Caki2 (cell line): ENCODE measurements around the gene SPACDR. TPM values are rescaled to one million over a fixed set of nuclear protein-coding genes. Genes with fewer than 3 reads are reported as not detected.
"Not testable (repeated sequence)": the region's sequence is repeated elsewhere in the genome, so short reads cannot be mapped to it uniquely, and the experiment has no call there.

Experiments used
- DNase-seq: peaks from one replicate; pipeline ENCODE4 v3.0.0-alpha.2; 2015; ENCODE audit warnings: low read depth
- in situ Hi-C: cut with HindIII; loops from 2 replicates; pipeline ENCODE4 v1.10.0; 2016; ENCODE audit warnings: low sequenced_read_pairs, low pct_unique_long_range_greater_than_20kb, mixed read lengths
- total RNA-seq: library from RNA; depleted of rRNA; stranded (reverse); fragments of >200 nt; shearing (Covaris generic); gene quantifications from 2 replicates; pipeline ENCODE4 v1.2.3, GENCODE V29; 2014; ENCODE audit warnings: low replicate concordance

Gene SPACDR
- total RNA-seq, 1 experiment from 2014 or later = not detected

DNA sequence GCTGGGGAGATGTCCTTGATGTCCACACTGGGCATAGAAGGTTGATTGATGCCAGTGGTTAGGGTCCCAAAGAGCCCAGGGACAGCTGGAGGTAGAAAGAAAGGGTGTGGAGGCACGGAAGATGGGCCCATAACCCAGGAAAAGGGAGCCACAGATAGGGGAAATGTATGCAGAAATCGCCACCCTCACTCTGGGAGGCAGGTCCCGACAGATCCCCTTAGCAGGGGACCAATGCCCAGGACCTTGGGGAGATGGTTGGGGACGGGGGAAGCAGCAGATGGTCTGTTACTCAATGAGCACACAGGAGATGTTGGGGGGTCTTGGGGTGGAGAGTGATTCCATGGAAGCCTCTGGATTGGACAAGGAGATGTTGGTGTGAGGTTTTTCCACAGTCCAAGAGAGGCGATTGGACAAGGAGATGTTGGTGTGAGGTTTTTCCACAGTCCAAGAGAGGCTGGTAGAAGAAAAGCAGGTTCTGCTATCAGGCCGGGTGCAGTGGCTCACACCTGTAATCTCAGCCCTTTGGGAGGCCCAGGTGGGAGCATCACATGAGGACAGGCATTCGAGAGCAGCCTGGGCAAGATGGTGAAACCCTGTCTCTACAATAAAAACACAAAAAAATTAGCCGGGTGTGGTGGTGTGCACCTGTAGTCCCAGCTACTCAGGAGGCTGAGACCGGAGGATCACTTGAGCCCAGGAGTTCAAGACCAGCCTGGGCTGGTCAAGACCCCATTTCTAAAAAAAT is 20.8 kb downstream of the SPACDR start:
- in situ Hi-C loops = no loop called here
- no peak for DNase-seq

DNA sequence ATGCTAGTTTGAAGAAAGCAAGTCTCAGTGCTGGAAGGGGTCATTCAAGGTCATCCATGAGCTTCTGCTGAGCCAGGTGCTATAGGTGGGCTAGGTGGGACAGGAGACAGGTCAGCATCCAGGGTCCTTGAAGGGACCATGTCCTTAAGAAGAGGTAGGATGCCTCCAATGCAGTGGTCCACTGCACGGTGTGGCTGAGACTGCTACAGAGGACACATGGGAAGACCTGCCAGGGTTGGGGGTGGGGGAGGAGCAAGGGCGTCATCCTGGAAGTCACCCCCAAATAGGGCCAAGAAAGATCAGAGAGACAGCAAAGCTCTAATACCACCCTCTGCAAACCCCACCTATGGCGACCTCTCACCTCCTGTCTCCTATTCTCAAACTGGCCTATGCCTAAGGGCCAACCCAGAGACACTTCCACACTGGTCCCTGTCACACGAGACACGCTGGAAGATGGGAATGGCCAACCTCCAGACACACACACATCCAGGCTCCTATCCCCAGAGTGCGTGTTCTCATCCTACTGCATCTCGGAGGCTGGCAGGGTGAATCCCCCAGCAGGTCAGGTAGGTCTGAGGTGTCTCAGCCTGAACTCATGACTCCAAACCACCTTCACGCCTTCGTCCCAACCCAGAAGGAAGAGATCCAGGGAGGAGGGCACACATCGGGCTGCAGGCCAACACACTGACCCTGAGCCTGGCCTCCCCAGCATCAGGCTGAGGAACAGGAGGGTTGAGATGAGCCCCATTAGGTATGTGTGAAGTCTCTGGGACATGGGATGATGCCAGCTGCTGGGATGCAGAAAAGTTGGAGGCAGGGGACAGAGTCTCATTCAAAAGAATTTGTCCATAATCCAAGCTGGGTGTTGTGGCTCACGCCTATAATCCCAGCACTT is 22.2 kb downstream of the SPACDR start:
- no peak for DNase-seq
- in situ Hi-C loops = no loop called here

DNA sequence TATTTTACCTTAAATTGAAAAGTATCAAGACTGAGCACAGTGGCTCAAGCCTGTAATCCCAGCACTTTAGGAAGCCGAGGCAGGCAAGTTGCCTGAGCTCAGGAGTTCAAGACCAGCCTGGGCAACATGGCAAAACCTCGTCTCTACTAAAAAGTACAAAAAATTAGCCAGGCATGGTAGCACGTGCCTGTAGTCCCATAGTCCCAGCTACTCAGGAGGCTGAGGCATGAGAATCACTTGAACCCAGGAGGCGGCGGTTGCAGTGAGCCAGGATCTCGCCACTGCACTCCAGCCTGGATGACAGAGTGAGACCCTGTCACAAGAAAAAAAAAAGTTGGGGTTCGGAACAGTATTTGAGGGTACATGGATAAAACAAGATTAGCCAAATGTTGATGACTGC is 24.8 kb downstream of the SPACDR start:
- in situ Hi-C loops, DNase-seq: not testable (repeated sequence)

DNA sequence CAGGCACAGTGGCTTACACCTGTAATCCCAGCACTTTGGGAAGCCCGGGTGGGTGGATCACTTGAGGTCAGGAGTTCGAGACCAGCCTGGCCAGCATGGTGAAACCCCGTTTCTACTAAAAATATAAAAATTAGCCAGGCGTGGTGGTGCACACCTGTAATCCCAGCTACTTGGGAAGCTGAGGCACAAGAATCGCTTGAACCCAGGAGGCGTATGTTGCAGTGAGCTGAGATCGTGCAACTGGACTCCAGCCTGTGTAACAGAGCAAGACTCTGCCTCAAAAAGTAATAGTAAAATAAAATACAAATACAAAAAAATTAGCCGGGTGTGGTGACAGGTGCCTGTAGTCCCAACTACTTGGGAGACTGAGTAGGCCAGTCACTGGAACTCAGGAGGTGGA is 25.3 kb downstream of the SPACDR start:
- in situ Hi-C loops = not testable (repeated sequence)

DNA sequence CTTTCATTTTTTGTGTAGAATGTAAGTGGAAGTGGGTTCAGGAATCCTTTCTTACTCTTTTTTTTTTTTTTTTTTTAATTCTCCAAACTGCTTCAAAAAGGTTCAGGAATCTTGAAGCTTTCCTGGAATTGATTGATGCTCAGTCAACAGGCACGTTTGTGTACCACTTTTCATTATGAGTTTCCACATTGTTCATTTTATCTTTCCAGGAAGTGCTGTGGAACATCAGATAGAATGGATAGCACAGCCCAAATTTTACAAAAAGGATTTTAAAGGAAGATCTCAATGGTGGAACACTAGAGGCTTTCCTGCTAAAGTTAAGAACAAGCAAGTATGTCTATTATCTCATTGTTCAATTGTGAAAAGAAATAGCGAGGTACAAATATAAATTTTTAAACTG is 25.9 kb downstream of the SPACDR start:
- DNase-seq = no peak
- in situ Hi-C loops = no loop called here

More for the DNA sequence above, 25.3 kb downstream of the SPACDR start:
- DNase-seq = not testable (repeated sequence)

DNA sequence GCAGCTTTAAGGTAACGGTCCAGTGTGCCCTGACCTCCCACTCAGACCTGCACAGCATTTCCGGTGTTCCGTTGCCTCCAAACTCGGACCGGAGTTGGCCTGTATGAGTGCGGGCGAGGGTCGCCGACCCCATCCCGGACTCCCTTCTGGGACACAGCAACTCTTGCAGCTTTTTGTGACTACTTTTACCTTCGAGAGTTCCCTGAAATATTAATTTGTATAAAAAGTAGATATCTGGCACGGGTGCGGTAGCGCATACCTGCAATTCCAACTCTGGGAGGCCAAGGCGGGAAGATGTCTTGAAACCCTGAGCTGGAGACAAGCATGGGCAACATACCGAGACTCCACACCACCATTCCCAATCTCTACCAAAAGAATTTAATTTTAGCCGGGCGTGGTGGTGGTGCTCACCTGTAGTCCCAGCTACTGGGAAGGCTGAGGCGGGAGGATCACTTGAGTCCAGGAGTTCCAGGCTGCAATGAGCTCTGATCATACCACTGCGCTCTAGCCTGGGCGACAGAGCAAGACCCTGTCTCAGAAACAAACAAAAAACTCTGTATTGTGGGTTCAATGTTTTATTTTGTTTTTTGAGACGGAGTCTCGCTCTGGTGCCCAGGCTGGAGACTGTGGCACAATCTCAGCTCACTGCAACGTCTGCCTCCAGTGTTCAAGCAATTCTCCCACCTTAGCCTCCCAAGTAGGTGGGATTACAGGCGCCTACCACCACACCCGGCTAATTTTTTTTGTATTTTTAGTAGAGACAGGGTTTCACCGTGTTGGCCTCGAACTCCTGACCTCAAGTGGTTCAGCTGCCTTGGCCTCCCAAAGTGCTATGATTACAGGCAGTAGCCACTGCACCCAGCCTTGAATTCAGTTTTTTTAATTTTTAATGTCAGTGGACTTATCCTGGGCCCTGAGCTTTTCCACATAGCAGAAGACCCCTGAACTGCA is 26.6 kb downstream of the SPACDR start:
- DNase-seq = no peak
- in situ Hi-C loops = no loop called here

DNA sequence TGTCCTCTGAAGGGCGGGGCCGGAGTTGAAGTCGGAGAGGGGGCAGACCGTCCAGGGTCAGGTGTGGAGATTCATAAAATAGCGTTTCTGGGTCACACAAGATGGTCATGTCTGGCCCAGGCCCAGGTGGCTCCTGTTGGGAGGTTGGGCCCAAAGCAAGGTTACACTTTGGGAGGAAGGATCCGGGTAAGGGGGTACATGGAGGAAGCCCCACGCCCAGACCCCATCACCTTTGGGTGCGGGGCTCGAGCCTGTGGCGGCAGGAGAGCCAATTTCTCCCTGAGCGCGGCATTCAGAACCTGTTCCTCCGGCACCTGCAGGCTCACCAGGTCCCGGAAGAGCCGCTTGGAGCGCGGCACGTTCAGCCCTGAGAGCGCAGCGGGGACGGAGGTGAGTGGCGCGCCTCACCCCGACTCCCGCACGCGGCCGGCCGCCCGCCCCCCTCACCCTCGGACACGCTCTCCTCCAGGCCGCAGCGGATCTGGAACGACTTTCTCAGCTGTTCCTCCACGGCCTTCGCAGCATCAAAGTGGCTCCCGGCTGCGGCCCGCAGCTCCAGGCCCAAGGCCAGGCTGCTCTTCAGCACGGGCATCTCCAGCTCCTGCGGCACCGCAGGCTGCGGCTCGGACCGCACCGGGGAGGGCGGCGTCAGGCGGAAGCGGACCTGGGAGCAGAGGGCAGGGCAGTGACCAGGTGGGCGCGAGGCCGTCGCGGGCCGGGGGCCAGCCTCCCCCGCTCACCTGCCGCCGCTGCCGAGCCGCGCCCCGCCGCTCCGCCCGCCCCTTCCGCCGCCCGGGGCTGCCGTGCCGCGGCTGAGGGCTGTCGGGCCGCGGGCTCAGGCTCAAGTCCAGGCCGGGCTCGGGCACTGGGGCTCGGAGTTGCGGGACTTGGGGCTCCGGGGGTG is 28.4 kb downstream of the SPACDR start:
- DNase-seq = peak; percentile 42
- in situ Hi-C loops = no loop called here

DNA sequence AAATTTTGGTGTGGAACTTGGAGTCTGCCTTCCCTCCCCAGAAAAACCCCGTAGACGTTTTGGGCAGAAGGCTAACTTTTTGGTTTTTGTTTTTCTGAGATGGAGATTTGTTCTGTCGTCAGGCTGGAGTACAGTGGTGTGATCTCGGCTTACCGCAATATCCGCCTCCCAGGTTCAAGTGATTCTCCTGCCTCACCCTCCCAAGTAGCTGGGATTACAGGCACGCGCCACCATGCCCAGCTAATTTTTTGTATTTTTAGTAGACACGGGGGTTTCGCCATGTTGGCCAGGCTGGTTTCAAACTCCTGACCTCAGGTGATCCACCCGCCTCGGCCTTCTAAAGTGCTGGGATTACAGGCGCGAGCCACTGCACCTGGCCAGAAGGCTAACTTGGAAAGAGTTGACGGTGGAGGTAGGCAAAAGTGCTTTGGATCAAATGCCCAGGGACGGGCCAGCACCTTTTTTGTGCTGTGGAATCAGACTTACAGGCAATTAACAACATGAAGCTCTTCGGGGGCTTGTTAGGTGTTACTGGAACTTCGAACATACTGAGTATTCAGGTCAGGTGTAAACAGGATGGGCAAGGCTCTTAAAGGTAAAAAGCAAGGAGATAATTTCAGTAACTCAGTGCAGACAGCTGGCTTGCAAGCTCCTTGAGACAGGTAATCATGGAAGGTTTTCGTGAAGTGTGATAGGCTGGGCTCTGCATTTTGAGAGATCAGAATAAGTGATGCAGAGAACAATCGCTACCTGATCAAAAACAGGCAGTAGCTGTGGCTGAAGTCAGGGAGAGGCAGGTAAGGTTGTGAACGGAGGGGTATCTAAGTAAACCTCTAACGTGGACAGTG is 29.5 kb downstream of the SPACDR start:
- in situ Hi-C loops = no loop called here
- no peak for DNase-seq

DNA sequence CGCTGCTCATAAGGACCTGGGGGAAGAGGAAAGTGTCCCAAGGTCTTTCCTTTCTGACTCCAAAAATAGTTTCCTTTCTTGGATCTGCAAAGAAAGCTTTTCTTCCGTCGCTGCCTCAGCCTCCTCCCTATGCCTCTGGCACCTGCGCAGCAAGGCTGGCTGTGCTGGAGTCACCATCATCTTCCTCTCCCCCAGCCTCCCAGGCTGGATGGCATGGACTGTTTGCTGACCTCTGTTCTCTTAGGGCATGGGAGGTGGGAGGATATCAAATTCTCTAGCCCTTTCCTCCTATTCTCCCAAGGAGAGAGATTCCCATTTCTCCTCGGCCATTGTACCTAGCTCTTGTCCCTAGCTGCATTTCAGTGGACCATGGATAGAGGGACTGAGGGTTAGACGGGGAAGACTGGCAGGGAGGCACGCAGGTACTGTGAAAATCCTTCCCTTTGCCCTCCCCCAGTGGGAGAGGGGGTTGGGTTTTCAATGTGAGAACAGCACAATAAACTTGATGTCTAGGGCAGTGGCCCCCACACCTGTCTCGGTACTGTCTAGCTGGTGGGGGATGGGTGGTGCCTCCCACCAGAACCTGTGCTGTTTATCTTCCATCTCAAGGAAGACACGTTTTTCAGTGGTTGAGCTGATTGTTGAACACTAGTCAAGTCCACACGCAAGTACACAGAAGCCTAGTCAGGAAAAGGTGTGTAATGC is 30.3 kb downstream of the SPACDR start:
- DNase-seq = no peak
- in situ Hi-C loops = no loop called here

DNA sequence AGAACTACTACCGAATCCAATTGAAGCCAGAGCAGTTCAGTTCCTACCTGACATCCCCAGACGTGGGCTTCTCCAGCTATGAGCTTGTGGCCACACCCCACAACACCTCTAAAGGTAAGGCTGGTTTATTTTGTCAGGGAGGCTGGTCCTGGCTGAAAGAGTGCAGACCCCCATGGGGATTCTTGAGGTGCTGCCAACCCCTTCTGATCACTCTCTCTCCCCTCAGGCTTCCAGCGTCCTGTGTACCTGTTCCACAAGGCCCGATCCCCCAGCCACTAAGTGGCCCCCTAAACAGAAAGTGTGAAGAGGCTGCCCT is 30.8 kb downstream of the SPACDR start:
- DNase-seq = no peak

DNA sequence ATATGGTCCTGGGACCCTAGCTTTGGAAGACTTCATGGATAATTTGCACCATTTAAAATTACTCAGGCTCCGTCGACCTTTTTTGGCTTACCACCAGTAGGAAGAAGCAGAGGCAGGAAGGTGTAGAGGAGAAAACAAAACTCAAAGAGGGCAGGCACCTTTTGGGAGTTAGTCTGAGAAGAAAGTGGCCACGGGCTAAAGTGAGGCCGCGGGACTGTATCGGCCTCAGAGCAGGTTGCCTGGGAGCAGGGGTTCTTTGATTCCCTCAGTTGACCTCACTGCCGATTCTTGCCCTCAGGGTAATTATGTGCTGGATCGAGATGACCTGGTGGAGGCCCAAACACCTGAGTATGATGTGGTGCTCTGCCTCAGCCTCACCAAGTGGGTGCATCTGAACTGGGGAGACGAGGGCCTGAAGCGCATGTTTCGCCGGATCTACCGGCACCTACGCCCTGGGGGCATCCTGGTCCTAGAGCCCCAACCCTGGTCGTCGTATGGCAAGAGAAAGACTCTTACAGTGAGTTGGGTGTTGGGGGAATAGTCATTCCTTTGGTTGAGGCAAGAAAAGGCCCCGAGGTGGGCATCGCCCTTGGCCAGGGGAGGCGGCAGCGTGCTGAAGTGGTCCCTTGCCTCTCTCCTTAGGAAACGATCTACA is 31.3 kb downstream of the SPACDR start:
- in situ Hi-C loops = no loop called here
- DNase-seq = no peak

More for the DNA sequence above, 30.8 kb downstream of the SPACDR start:
- in situ Hi-C loops = no loop called here

DNA sequence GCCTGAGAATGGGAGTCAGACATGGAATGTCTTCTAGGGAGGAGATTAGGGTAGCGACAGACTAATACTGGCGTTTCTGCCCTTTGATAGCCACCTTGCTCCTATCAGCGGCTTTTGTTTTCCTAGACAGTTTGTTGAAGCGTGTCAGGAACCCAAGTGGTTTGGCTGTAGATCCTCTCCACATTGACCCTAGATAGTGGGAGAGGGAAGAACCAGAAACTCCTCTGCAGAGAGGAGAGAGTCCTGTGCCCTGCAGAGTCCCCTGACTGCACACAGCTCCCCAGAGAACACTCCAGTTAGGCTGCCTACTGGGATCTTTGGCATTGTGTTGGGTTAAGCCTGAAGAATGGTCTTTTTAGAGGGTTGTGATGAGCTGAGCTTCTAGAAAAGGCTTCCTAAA is 32.0 kb downstream of the SPACDR start:
- in situ Hi-C loops = no loop called here

DNA sequence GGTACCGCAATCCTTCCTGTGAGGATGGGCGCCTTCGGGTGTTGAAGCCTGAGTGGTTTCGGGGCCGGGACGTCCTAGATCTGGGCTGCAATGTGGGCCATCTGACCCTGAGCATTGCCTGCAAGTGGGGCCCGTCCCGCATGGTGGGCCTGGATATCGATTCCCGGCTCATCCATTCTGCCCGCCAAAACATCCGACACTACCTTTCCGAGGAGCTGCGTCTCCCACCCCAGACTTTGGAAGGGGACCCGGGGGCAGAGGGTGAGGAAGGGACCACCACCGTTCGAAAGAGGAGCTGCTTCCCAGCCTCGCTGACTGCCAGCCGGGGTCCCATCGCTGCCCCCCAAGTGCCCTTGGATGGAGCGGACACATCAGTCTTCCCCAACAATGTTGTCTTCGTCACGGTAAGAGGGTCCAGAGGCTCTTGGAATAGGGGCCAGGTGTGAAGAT is 32.7 kb downstream of the SPACDR start:
- in situ Hi-C loops = no loop called here
- no peak for DNase-seq

More for the DNA sequence above, 32.0 kb downstream of the SPACDR start:
- no peak for DNase-seq

DNA sequence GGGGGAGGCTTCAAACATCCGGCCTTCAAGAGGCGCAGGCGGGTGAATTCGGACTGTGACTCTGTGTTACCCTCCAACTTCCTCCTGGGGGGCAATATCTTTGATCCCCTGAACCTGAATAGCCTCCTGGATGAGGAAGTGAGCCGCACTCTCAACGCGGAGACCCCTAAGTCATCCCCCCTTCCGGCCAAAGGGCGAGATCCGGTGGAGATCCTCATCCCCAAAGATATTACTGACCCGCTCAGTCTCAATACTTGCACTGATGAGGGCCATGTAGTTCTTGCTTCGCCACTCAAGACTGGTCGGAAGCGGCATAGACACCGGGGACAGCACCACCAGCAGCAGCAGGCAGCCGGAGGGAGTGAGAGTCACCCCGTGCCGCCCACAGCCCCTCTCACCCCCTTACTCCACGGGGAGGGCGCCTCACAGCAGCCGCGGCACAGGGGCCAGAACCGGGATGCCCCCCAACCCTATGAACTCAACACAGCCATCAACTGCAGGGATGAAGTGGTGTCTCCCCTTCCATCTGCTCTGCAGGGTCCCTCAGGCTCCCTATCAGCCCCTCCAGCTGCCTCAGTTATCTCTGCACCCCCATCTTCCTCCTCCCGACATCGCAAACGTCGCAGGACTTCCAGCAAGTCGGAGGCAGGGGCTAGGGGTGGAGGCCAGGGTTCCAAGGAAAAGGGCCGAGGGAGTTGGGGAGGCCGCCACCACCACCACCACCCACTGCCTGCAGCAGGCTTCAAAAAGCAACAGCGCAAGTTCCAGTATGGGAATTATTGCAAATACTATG is 33.4 kb downstream of the SPACDR start:
- no peak for DNase-seq
- in situ Hi-C loops = no loop called here
